K562 (cell line): ENCODE measurements around the gene EFS. TPM values are rescaled to one million over a fixed set of nuclear protein-coding genes. Genes with fewer than 3 reads are reported as not detected.

Experiments
- ATAC-seq: fragments of 200-7000 bp; cut with Tn5 transposase; 3 replicates; pipeline ENCODE4 v1.9.1; 2020; ENCODE audit warnings: moderate library complexity
- BruUV-seq: library from RNA; stranded (reverse); fragments of 400-500 nt; replicated peaks from 2 replicates; lab custom pipeline; 2021; lab: Mats Ljungman, UMichigan
- CTCF ChIA-PET: fragments of 300-600 bp; formaldehyde crosslinking; extraction: SDS; loops from one replicate; lab custom pipeline; 2021; ENCODE audit warnings: low intra/inter-chr PET ratio; lab: Yijun Ruan, JAX
- POLR2A ChIA-PET: fragments of 300-600, 350-650 bp; sonication (Branson Sonifier 250); formaldehyde crosslinking; extraction: SDS; loops from one replicate; lab custom pipeline; 2021; ENCODE audit warnings: antibody characterized with exemption, inconsistent platforms; lab: Yijun Ruan, JAX
- DNase-seq, 4 experiments: peaks; one replicate each; pipeline versions ENCODE4 v3.0.0 to v3.0.0-alpha.2; 2011 to 2018; ENCODE audit warnings: low spot score in 3 of 4, mixed read lengths in 3 of 4; ENCODE audit errors: extremely low read depth in 1 of 4
- FAIRE-seq: peaks from 2 replicates; lab custom pipeline; 2011; peaks lifted over from hg19 to GRCh38; lab: Jason Lieb, UNC
- H2AFZ ChIP-seq: 2 replicates; pipeline ENCODE4 v1.6.0; 2011; ENCODE audit warnings: low read depth, low read length, control low read depth, inconsistent platforms
- H3K27ac ChIP-seq: fragments of 200-600 bp; 3 replicates; pipeline ENCODE4 v1.8.0; 2011; ENCODE audit warnings: low read depth, mild to moderate bottlenecking, control low read depth, inconsistent platforms, low read length, moderate library complexity, mixed read lengths; ENCODE audit errors: extremely low read depth
- H3K27me3 ChIP-seq, 2 experiments: fragments of 300-600 bp in 1 of 2; 2 replicates in 1 of 2; 3 replicates in 1 of 2; pipeline versions ENCODE4 v1.6.0 to v1.8.0; 2011; ENCODE audit warnings: inconsistent platforms in 2 of 2, low read length in 2 of 2, mild to moderate bottlenecking in 1 of 2, mixed read lengths in 1 of 2, moderate library complexity in 1 of 2; ENCODE audit not compliant: control insufficient read depth in 2 of 2, insufficient read depth in 2 of 2
- H3K36me3 ChIP-seq: fragments of 300-600 bp; 3 replicates; pipeline ENCODE4 v1.8.0; 2011; ENCODE audit warnings: mild to moderate bottlenecking, low read length, inconsistent platforms; ENCODE audit not compliant: control insufficient read depth, insufficient read depth
- H3K4me1 ChIP-seq, 2 experiments: fragments of 200-600 bp in 1 of 2; replicated peaks in 1 of 2; 2 replicates in 1 of 2; 3 replicates in 1 of 2; pipeline versions ENCODE4 v1.5.1 to v1.8.0; 2011; ENCODE audit warnings: inconsistent platforms in 2 of 2, low read length in 2 of 2, mild to moderate bottlenecking in 1 of 2, mixed read lengths in 1 of 2, moderate library complexity in 1 of 2; ENCODE audit not compliant: control insufficient read depth in 2 of 2, insufficient read depth in 2 of 2
- H3K4me2 ChIP-seq: 2 replicates; pipeline ENCODE4 v1.6.1; 2011; ENCODE audit warnings: low read length, control low read depth, inconsistent platforms, mixed read lengths; ENCODE audit not compliant: insufficient read depth
- H3K4me3 ChIP-seq: fragments of 200-600 bp; sonication (generic), shearing (Covaris generic); 2 replicates; pipeline ENCODE4 v1.5.1; 2016; ENCODE audit warnings: control low read depth, inconsistent platforms
- H3K79me2 ChIP-seq: fragments of 200-600 bp; 3 replicates; pipeline ENCODE4 v1.8.0; 2011; ENCODE audit warnings: low read length, inconsistent platforms; ENCODE audit not compliant: control insufficient read depth, insufficient read depth
- H3K9ac ChIP-seq, 2 experiments: 2 replicates each; pipeline versions ENCODE4 v1.6.0 to v1.6.1; 2011; ENCODE audit warnings: low read depth in 2 of 2, low read length in 2 of 2, control low read depth in 1 of 2, inconsistent platforms in 1 of 2, mild to moderate bottlenecking in 1 of 2, mixed read lengths in 1 of 2; ENCODE audit not compliant: insufficient read depth in 1 of 2
- H3K9me1 ChIP-seq: one replicate; pipeline ENCODE4 v1.6.0; 2011; ENCODE audit warnings: inconsistent platforms, mild to moderate bottlenecking, low read length, moderate library complexity; ENCODE audit not compliant: control insufficient read depth, insufficient read depth
- H3K9me3 ChIP-seq: replicated peaks from 2 replicates; pipeline ENCODE4 v1.5.1; 2011; ENCODE audit warnings: low read depth, low read length, inconsistent platforms; ENCODE audit not compliant: control insufficient read depth, insufficient read depth
- H4K20me1 ChIP-seq: replicated peaks from 2 replicates; pipeline ENCODE4 v1.6.1; 2011; ENCODE audit warnings: low read length, inconsistent platforms, mixed read lengths; ENCODE audit not compliant: control insufficient read depth, insufficient read depth
- ARID4B ChIP-seq: sonication (generic); formaldehyde crosslinking; IDR thresholded peaks from 2 replicates; pipeline ENCODE4 v1.8.0; 2022; ENCODE audit warnings: mild to moderate bottlenecking, missing genetic modification reagents
- BHLHE40 ChIP-seq: IDR thresholded peaks from 2 replicates; pipeline ENCODE4 v1.6.1; 2011; ENCODE audit warnings: low read length, improper control_type of control experiment
- FOS ChIP-seq: IDR thresholded peaks from 3 replicates; pipeline ENCODE4 v1.6.1; 2011; ENCODE audit not compliant: insufficient read length; ENCODE audit errors: extremely low read depth
- KAT8 ChIP-seq: fragments of 450-650 bp; IDR thresholded peaks from 2 replicates; pipeline ENCODE4 v1.6.1; 2016; ENCODE audit warnings: low read depth, mild to moderate bottlenecking
- LCOR ChIP-seq: sonication (generic); formaldehyde crosslinking; IDR thresholded peaks from 2 replicates; pipeline ENCODE4 v1.8.0; 2022; ENCODE audit warnings: mild to moderate bottlenecking, missing genetic modification reagents
- MAFF ChIP-seq: IDR thresholded peaks from 2 replicates; pipeline ENCODE4 v1.6.1; 2012; ENCODE audit warnings: low read length, improper control_type of control experiment
- MCM3 ChIP-seq: fragments of 450-650 bp; IDR thresholded peaks from 2 replicates; pipeline ENCODE4 v1.6.1; 2016
- MLLT1 ChIP-seq, 2 experiments: fragments of 450-650 bp; IDR thresholded peaks; 2 replicates each; pipeline ENCODE4 v1.6.1; 2016
- NONO ChIP-seq, 2 experiments: fragments of 200-400 bp in 1 of 2; fragments of 450-650 bp in 1 of 2; formaldehyde crosslinking in 1 of 2; IDR thresholded peaks; 2 replicates each; pipeline ENCODE4 v1.6.1; 2017; ENCODE audit warnings: low read depth in 2 of 2, mild to moderate bottlenecking in 2 of 2, moderate library complexity in 2 of 2, low read length in 1 of 2
- POLR2A ChIP-seq: fragments of 450-650 bp; conservative IDR thresholded peaks from 2 replicates; pipeline ENCODE4 v1.6.1; 2016
- RCOR1 ChIP-seq, 2 experiments: IDR thresholded peaks; 2 replicates each; pipeline ENCODE4 v1.6.1; 2012; ENCODE audit warnings: low read depth in 2 of 2, low read length in 2 of 2, borderline replicate concordance in 1 of 2, improper control_type of control experiment in 1 of 2
- SAFB ChIP-seq: fragments of 200-400 bp; formaldehyde crosslinking; IDR thresholded peaks from 2 replicates; pipeline ENCODE4 v1.6.1; 2017; ENCODE audit warnings: low read depth, low read length, borderline replicate concordance
- SMARCB1 ChIP-seq: IDR thresholded peaks from 2 replicates; pipeline ENCODE4 v1.6.1; 2011; ENCODE audit warnings: improper control_type of control experiment, low read depth; ENCODE audit not compliant: insufficient read length
- TEAD4 ChIP-seq, 2 experiments: sonication (generic) in 1 of 2; formaldehyde crosslinking in 1 of 2; IDR thresholded peaks; 2 replicates each; pipeline versions ENCODE4 v1.6.1 to v1.8.0; 2012 to 2022; ENCODE audit warnings: borderline replicate concordance in 1 of 2, inconsistent platforms in 1 of 2, low read length in 1 of 2, mild to moderate bottlenecking in 1 of 2, missing genetic modification reagents in 1 of 2
- ZNF124 ChIP-seq: sonication (generic); formaldehyde crosslinking; IDR thresholded peaks from 2 replicates; pipeline ENCODE4 v1.8.1; 2022; ENCODE audit warnings: missing genetic modification reagents
- ZNF212 ChIP-seq: fragments of 450-650 bp; formaldehyde crosslinking; IDR thresholded peaks from 2 replicates; pipeline ENCODE4 v1.4.0; 2020; ENCODE audit warnings: mild to moderate bottlenecking
- ZNF311 ChIP-seq: fragments of 250-450 bp; sonication (Bioruptor Pico); IDR thresholded peaks from 2 replicates; pipeline ENCODE4 v1.4.0; 2020; ENCODE audit warnings: mild to moderate bottlenecking, moderate library complexity
- ZNF324 ChIP-seq: fragments of 250-450 bp; sonication (Bioruptor Pico); IDR thresholded peaks from 2 replicates; pipeline ENCODE4 v1.4.0; 2020; ENCODE audit warnings: mild to moderate bottlenecking
- WGBS: fragments of 100-300 bp; shearing (Covaris generic); methylation state at CpG from one replicate; pipeline ENCODE4 v1.1.6; 2016; ENCODE audit warnings: low coverage, mixed read lengths; ENCODE audit not compliant: insufficient coverage; ENCODE audit errors: missing lambda C conversion rate; 5-methylcytosine and 5-hydroxymethylcytosine counted together
- in situ Hi-C: fragments of 300-500 bp; cut with MboI; formaldehyde crosslinking; loops from 4 replicates; pipeline ENCODE4 v1.15.0; 2018; ENCODE audit warnings: inconsistent platforms, mixed read lengths
- intact Hi-C: fragments of 100-400 bp; cut with micrococcal nuclease; formaldehyde crosslinking; loops from 2 replicates; pipeline ENCODE4 v1.14.2; 2022
- polyA plus RNA-seq, 8 experiments: library from polyadenylated mRNA; depleted of rRNA in 4 of 8; stranded (reverse) in 5 of 8; unstranded in 3 of 8; fragments of >200 nt; fragmentation: Nextera tagmentation in 2 of 8; fragmentation: Illumina TruSeq in 1 of 8; extraction: Ambion mirVana in 2 of 8; extraction: Trizol in 1 of 8; gene quantifications; 2 replicates each; pipeline versions ENCODE4 v1.2.1 to v1.2.3, GENCODE V29; 2011 to 2014; ENCODE audit warnings: inconsistent platforms in 1 of 8, missing spikeins in 1 of 8
- total RNA-seq, 7 experiments: library from RNA; depleted of rRNA in 6 of 7; stranded (reverse); fragments of >200 nt in 6 of 7; fragmentation: Illumina TruSeq in 2 of 7; extraction: Trizol in 2 of 7; gene quantifications; 2 replicates each; pipeline versions ENCODE4 v1.2.1 to v1.2.3, GENCODE V29; 2011 to 2021; ENCODE audit warnings: low replicate concordance in 1 of 7

The EFS gene
- total and polyA plus RNA-seq, 9 of the 15 experiments (the other 6 are each of a cell fraction or from before 2014, with no cell fraction given), result 0.01 to 0.03 TPM; not detected in 7

GRCh38 chr14:23356662-23357061 is 8.3 kb downstream of the EFS start (continued):
- TF ChIP-seq ARID4B (no peak), ZNF324 (CRISPR knock-in tag) (no peak)

- H3K9me3 ChIP-seq, result no peaks in the 10 kb centered on the region
- TF ChIP-seq TEAD4 (IDR thresholded peaks at IDR 0.05; ENCODE audit: low read length), result no peak
- TF ChIP-seq TEAD4 (CRISPR knock-in tag; IDR thresholded peaks at IDR 0.05; ENCODE audit: borderline replicate concordance), result no peak
- no peak for TF ChIP-seq SAFB
- TF ChIP-seq SMARCB1, result no peak
- TF ChIP-seq MAFF, result no peak
- TF ChIP-seq ZNF124 (CRISPR knock-in tag), result no peak
- no peak for TF ChIP-seq NONO (IDR thresholded peaks at IDR 0.05; ENCODE audit: low read depth in 2 of 2, low read length in 1 of 2)
- TF ChIP-seq POLR2A, result no peak
- no peak for TF ChIP-seq MCM3
- TF ChIP-seq MLLT1 (IDR thresholded peaks at IDR 0.05), result no peak
- no peak for TF ChIP-seq RCOR1 (IDR thresholded peaks at IDR 0.05; ENCODE audit: borderline replicate concordance in 1 of 2, low read depth in 2 of 2, low read length in 2 of 2)
- TF ChIP-seq LCOR (CRISPR knock-in tag), result no peak
- no peak for TF ChIP-seq ZNF212 (CRISPR knock-in tag)
- TF ChIP-seq KAT8, result no peak
- no peak for TF ChIP-seq FOS
- TF ChIP-seq BHLHE40, result no peak
- TF ChIP-seq ZNF311 (CRISPR knock-in tag), result no peak
- TF ChIP-seq, all 486 proteins: peak for 0
- in situ Hi-C loops, result no loop called here
- Histone ChIP-seq H2AFZ (no peak overlapping the region), H4K20me1 (no peaks in the 10 kb centered on the region; the same call in 1 of the 2 replicates), H3K36me3 (no peaks in the 10 kb centered on the region), H3K79me2 (no peaks in the 10 kb centered on the region), H3K9me1 (no peaks in the 10 kb centered on the region), H3K4me1 (peaks cover 0 to 17% of the 10 kb centered on the region in 2 experiments; a peak in 3 of 5 replicates), H3K27me3 (peaks cover 17 to 60% of the 10 kb centered on the region in 2 experiments), H3K4me2 (no peak overlapping the region), H3K27ac (no peak overlapping the region), H3K4me3 (no peak overlapping the region), H3K9ac (no peak overlapping the region)
- DNase-seq (no peak), ATAC-seq (no peak), FAIRE-seq (no peak)
- BruUV-seq, result no TSS peak
- WGBS, result 4% methylated on average over 6 of the region's 6 CpGs
- intact Hi-C loops, result no loop called here
- ChIA-PET CTCF (no interaction called here), POLR2A (no interaction called here)
Measured at GRCh38 chr14:23355871-23356435, 9.0 kb downstream of the EFS start.
